Measurements from ENCODE around the gene MANBA.
"Not testable (repeated sequence)": the region's sequence is repeated elsewhere in the genome, so short reads cannot be mapped to it uniquely, and the experiment has no call there.

MANBA gene

DNA sequence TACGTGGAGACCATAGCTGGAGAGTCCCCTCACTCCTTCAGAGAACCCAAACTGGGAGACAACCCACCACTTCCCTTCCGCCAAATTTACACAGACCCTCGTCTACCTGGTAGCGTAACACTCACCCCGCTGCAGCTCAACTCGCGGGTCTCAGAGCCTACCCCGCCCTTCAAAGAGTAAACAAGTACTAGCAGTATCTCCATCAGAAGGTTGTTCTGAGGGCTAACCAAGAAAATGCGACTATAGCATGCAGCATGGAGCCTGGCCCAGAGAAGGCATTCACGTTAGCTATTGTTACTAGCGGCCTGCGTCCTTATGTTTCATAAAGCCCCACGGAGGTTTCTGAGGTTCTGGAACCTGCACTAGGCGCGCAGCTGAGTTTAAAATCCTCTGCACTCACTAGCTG lies 531 bp upstream of the MANBA start:
- no peak for DNase-seq

DNA sequence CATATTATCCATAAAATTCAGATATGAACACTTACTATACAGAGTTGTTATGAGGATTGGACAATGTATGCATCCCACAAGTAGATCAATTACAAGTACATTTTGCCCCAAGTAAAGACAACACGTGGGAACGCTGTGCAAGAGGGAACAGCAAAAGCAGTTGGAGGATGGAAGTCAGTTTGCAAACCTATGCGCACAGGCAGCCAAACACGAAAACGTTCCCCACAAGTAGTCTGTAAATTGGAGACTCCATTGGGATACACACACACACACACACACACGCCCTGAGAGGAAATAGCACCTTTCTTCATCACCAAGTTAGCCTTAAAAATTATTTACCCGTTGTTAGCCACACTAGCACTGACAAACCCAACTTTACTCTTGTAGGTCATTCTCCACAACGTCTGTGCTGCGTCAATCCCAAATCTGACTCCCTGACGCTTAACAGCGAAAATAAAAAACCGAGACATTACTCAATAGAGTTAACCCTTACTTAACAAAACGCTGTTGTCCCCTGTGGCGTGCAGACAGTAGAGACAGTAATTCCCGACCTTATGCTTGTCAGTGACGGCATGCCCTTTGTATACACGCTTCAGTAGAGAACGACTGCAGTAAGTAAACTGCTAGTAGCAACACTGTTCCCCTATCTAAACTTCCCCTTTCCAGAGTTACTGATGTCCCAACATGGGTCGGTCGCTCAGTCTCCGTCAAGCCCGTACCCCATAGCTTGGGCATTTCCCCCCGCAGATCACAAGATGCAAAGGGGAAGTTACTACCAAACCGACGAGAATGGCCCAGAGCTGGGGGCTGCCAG lies 730 bp downstream of the MANBA start:
- DNase-seq, result no peak

- no peak for DNase-seq
Observed at GRCh38 chr4:102758241-102759160, 2.3 kb downstream of the MANBA start.

GRCh38 chr4:102757681-102758080 lies 3.1 kb downstream of the MANBA start:
- no peak for DNase-seq

DNA sequence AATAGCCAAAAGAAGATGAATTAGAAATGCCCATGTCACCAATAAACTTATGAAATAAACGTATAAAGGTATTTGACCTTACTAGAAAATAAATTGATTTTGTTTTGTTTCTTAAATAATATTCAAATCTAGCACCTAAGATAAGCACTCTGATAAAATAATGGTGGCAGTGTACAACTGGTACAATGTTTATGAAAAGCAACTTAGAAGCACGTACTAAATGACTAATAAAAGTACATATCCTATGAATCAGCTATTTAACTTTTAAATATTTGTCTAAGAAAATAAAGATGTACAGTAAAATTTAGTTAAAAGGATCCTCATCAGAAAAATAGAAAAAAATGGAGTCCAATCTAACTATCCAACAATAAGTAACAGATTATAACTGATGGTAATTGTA lies 6.7 kb downstream of the MANBA start:
- no peak for DNase-seq

DNA sequence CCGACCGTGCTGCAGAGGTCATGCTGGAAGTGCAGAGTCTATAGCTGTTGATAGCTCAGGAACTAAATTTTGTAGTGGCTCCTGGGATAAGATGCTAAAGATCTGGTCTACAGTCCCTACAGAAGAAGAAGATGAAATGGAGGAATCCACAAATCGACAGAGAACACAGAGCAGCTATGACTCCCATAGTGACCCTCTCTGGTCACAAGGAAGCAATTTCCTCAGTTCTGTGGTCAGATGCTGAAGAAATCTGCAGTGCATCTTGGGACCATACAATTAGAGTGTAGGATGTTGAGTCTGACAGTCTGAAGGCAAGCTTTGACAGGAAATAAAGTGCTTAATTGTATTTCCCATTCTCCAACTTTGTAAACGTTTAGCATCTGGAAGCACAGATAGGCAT lies 8.8 kb downstream of the MANBA start:
- DNase-seq, result no peak

GRCh38 chr4:102743352-102743751 lies 17.4 kb downstream of the MANBA start:
- DNase-seq, result not testable (repeated sequence)

DNA sequence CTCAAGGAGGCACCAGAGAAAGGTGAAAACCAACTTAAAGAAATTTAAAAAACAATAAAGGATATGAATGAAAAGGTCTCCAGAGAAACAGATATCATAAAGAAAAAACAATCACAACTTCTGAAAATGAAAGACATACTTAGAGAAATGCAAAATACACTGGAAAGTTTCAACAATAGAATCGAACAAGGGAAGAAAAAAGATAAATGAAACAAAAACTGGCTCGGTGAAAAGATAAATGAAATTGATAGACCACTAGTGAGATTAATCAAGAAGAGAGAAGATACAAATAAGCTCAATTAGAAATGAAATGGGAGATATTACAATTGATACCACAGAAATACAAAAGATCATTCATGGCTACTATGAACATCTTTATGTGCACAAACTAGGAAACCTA lies 22.0 kb downstream of the MANBA start:
- DNase-seq, result not testable (repeated sequence)

GRCh38 chr4:102736636-102737549 lies 23.9 kb downstream of the MANBA start:
- no peak for DNase-seq

- no peak for DNase-seq
Observed at GRCh38 chr4:102735582-102735981, 25.2 kb downstream of the MANBA start.

- no peak for DNase-seq
Observed at GRCh38 chr4:102734591-102735385, 26.0 kb downstream of the MANBA start.

DNA sequence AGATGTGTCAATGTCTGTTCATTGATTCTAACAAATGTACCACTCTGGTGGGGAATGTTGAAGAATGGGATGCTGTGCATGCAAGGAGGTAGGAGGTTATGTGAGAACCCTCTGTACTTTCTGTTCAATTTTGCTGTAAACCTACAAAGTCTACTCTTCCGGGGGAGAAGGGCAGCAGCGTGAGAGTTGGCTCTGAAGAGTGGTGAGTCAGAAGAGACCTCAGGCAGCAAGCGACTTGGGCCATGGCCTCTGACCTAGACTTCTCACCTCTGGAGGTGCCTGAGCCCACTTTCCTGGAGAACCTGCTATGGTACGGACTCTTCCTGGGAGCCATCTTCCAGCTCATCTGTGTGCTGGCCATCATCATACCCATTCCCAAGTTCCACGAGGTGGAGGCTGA lies 26.7 kb downstream of the MANBA start:
- no peak for DNase-seq

GRCh38 chr4:102733084-102733483 lies 27.7 kb downstream of the MANBA start:
- no peak for DNase-seq

DNA sequence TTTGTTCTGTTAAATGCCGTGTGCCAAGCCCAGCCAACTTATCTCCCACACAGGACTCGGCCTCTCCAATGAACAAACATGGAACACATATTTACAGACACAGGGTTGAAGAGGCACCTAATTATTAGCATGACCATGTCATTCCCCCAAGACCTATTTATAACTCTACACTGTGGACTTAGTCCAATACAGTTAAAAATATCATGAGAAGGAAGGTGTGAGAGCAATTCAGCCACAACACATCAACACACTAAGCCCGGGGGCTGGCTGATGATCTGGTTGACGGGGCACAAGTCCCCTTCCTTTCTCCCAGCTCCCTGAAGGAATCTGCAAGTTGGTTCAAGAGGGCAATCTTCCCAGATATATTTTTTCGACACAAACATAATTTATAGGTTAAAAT lies 28.1 kb downstream of the MANBA start:
- DNase-seq, result no peak

DNA sequence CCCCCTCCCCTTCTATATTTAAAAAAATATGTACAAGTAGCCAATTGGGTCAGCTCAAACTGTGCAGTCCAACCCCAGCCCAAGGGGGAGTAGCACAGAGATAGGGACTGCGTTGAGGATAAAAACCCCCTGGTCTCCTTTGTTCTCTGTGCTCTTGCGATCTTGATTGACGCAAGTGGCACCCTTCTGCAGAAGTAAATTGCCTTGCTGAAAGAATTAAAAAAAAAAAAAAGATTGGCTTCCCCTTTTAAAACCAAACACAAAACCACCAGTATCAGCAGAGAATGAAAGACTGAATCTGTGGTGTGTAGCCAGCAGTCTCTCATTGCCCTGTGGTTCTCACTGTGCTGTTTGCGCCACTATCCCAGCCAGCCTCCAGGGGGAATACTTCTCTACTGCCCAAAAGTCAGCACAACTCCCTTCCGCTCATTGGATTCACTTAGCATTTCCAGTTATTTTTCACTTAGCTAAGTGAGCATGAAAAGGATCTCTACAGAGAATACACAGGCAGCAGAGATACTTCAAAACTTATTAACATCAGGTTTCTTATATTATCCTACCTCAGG lies 29.7 kb downstream of the MANBA start:
- DNase-seq, result no peak

DNA sequence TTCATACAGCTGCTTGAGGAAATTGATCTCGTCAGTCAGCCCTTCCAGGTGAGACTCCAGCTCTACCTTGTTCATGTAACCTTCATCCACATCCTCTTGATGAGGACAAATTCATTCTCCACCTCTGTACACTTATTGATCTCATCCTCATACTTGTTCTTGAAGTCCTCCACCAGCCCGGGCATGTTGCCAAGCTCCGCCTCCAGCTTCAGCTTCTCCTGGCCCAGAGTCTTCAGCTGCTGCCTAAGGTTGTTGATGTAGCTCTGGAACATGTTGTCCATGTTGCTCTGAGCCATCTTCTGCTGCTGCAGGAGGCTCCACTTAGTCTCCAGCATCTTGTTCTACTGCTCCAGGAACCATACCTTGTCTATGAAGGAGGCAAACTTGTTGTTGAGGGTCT lies 31.3 kb downstream of the MANBA start:
- not testable (repeated sequence) for DNase-seq

GRCh38 chr4:102726919-102727318 lies 33.8 kb downstream of the MANBA start:
- DNase-seq, result not testable (repeated sequence)

- DNase-seq, result no peak
Observed at GRCh38 chr4:102726068-102726467, 34.7 kb downstream of the MANBA start.

- DNase-seq, result no peak
Observed at GRCh38 chr4:102725229-102725628, 35.5 kb downstream of the MANBA start.

DNA sequence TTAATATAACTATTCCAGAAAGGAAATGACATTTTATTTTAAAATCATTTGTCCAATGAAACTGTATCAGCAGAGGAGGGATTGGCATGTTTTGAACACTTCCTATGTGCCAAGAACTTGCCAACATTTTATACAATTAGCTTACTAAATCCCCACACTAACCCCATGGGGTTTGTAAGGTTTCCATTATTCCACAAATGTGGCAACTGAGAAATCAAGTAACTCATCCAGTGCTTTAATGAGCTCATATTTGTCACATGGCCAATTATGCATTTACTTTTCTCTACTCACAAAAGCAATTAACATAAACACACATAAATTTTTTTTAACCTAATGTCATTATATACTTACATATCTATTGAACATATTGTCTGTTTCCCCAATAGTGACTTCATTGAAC lies 37.3 kb downstream of the MANBA start:
- DNase-seq, result no peak

DNA sequence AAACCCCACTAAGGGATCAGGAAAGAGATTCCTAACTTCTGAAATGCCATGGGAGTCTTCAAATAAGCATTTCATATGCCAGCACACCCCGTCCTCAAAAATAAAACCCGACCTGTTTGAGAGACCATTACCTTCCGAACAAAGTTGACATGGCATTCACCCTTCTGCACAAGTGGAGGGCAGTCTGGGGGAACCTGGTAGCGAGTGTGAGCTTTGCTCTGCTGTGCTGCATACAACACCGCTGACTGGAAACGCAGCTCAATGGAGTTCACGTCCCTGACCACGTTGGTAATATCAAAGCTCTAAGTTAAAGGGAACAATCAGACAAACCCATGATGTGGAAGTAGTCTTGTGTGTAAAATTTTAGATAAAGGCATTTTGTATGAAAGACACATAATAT lies 38.0 kb downstream of the MANBA start:
- DNase-seq, result no peak

Measured in NCI-H2171 (cell line).